ENCODE data around the gene CCDC18. TPM values are rescaled to one million over a fixed set of nuclear protein-coding genes. Genes with fewer than 3 reads are reported as not detected.
"Not testable (repeated sequence)": the region's sequence is repeated elsewhere in the genome, so short reads cannot be mapped to it uniquely, and the experiment has no call there.

The CCDC18 gene
- total RNA-seq, 1 donor from 2014 or later = 2.4 TPM

- DNase-seq; intact Hi-C loops (cut with DNase I); ATAC-seq (ENCODE audit: poor library complexity): not testable (repeated sequence)
Measured at GRCh38 chr1:93275262-93275633, 94.7 kb downstream of the CCDC18 start.

- ATAC-seq (ENCODE audit: poor library complexity) = no peak
Measured at GRCh38 chr1:93275634-93276295, 95.2 kb downstream of the CCDC18 start.

GRCh38 chr1:93277530-93277929 is 97.0 kb downstream of the CCDC18 start:
- DNase-seq; ATAC-seq (ENCODE audit: poor library complexity); intact Hi-C loops (cut with DNase I): not testable (repeated sequence)

More at GRCh38 chr1:93275634-93276295, 95.2 kb downstream of the CCDC18 start:
- intact Hi-C loops (cut with DNase I) = no loop called here
- no peak for DNase-seq

GRCh38 chr1:93283496-93283895 is 103.0 kb downstream of the CCDC18 start:
- DNase-seq (no peak), ATAC-seq (ENCODE audit: poor library complexity) (no peak)
- intact Hi-C loops (cut with DNase I) = no loop called here

GRCh38 chr1:93288558-93288957 is 108.0 kb downstream of the CCDC18 start:
- ATAC-seq (ENCODE audit: poor library complexity) (peak; percentile 59), DNase-seq (no peak)
- intact Hi-C loops (cut with DNase I) = no loop called here

GRCh38 chr1:93296555-93297154 is 116.1 kb downstream of the CCDC18 start:
- intact Hi-C loops (cut with DNase I) = no loop called here
- ATAC-seq (ENCODE audit: poor library complexity) = no peak
- DNase-seq = no peak

GRCh38 chr1:93301131-93301530 is 120.6 kb downstream of the CCDC18 start:
- ATAC-seq (ENCODE audit: poor library complexity) (no peak), DNase-seq (no peak)
- intact Hi-C loops (cut with DNase I) = loop anchor here (10.0 kb wide), 1 partner anchor 544 kb away; no protein-coding TSS in a partner anchor

- DNase-seq = no peak
- ATAC-seq (ENCODE audit: poor library complexity) = no peak
- intact Hi-C loops (cut with DNase I) = loop anchor here (10.0 kb wide), 1 partner anchor 543 kb away; no protein-coding TSS in a partner anchor
Measured at GRCh38 chr1:93302078-93302477, 121.6 kb downstream of the CCDC18 start.

- no peak for DNase-seq
- peak; percentile 52 for ATAC-seq (ENCODE audit: poor library complexity)
- intact Hi-C loops (cut with DNase I) = loop anchor here (10.0 kb wide), 1 partner anchor 540 kb away; no protein-coding TSS in a partner anchor
Measured at GRCh38 chr1:93304716-93305138, 124.2 kb downstream of the CCDC18 start.

GRCh38 chr1:93306920-93307319 is 126.4 kb downstream of the CCDC18 start:
- DNase-seq (no peak), ATAC-seq (ENCODE audit: poor library complexity) (no peak)
- intact Hi-C loops (cut with DNase I) = loop anchor here (10.0 kb wide), 1 partner anchor 538 kb away; no protein-coding TSS in a partner anchor

- intact Hi-C loops (cut with DNase I) = no loop called here
- ATAC-seq (ENCODE audit: poor library complexity) (no peak), DNase-seq (no peak)
Measured at GRCh38 chr1:93313026-93313425, 132.5 kb downstream of the CCDC18 start.

- intact Hi-C loops (cut with DNase I) = no loop called here
- ATAC-seq (ENCODE audit: poor library complexity) (peak; percentile 66), DNase-seq (peak; percentile 47)
Measured at GRCh38 chr1:93317207-93317606, 136.7 kb downstream of the CCDC18 start.

- no peak for DNase-seq
- no peak for ATAC-seq (ENCODE audit: poor library complexity)
- intact Hi-C loops (cut with DNase I) = no loop called here
Measured at GRCh38 chr1:93317943-93318342, 137.4 kb downstream of the CCDC18 start.

GRCh38 chr1:93321720-93322119 is 141.2 kb downstream of the CCDC18 start:
- ATAC-seq (ENCODE audit: poor library complexity) (no peak), DNase-seq (no peak)
- intact Hi-C loops (cut with DNase I) = no loop called here

- DNase-seq (no peak), ATAC-seq (ENCODE audit: poor library complexity) (no peak)
- intact Hi-C loops (cut with DNase I) = no loop called here
Measured at GRCh38 chr1:93322349-93322748, 141.8 kb downstream of the CCDC18 start.

- ATAC-seq (ENCODE audit: poor library complexity) (no peak), DNase-seq (no peak)
- intact Hi-C loops (cut with DNase I) = no loop called here
Measured at GRCh38 chr1:93323185-93323820, 142.8 kb downstream of the CCDC18 start.

- intact Hi-C loops (cut with DNase I) = no loop called here
- DNase-seq (no peak), ATAC-seq (ENCODE audit: poor library complexity) (no peak)
Measured at GRCh38 chr1:93324486-93325464, 144.3 kb downstream of the CCDC18 start.
